ENCODE results near the gene TPD52L1.

Gene TPD52L1

GRCh38 chr6:125154761-125155135 is 1.2 kb downstream of the TPD52L1 start:
- H3K36me3 ChIP-seq (ENCODE audit: control insufficient read depth, low read length) = no peaks in the 10 kb centered on the region
- no peak for TF ChIP-seq EZH2phosphoT487 (IDR thresholded peaks at IDR 0.05; ENCODE audit: borderline replicate concordance, low read length)
- TF ChIP-seq, protein P1, sequence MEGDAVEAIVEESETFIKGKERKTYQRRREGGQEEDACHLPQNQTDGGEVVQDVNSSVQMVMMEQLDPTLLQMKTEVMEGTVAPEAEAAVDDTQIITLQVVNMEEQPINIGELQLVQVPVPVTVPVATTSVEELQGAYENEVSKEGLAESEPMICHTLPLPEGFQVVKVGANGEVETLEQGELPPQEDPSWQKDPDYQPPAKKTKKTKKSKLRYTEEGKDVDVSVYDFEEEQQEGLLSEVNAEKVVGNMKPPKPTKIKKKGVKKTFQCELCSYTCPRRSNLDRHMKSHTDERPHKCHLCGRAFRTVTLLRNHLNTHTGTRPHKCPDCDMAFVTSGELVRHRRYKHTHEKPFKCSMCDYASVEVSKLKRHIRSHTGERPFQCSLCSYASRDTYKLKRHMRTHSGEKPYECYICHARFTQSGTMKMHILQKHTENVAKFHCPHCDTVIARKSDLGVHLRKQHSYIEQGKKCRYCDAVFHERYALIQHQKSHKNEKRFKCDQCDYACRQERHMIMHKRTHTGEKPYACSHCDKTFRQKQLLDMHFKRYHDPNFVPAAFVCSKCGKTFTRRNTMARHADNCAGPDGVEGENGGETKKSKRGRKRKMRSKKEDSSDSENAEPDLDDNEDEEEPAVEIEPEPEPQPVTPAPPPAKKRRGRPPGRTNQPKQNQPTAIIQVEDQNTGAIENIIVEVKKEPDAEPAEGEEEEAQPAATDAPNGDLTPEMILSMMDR (IDR thresholded peaks at IDR 0.05; ENCODE audit: low read depth, low read length, poor library complexity, severe bottlenecking) = peak; percentile 13
- no peaks in the 10 kb centered on the region for H3F3A ChIP-seq (ENCODE audit: control insufficient read depth, insufficient read depth)
- H3K27ac ChIP-seq (ENCODE audit: low read depth, low read length) = no peak overlapping the region
- H3K9me3 ChIP-seq (ENCODE audit: control insufficient read depth, insufficient read depth, low read length) = no peaks in the 10 kb centered on the region
- H3K4me3 ChIP-seq (ENCODE audit: low read length) = no peak overlapping the region
- no peaks in the 10 kb centered on the region for H3K27me3 ChIP-seq (ENCODE audit: control insufficient read depth, low read length)
- no peaks in the 10 kb centered on the region for H4K20me1 ChIP-seq (ENCODE audit: control insufficient read depth, insufficient read depth, low read depth, low read length)
- no peak overlapping the region for H3K4me2 ChIP-seq (ENCODE audit: low read length)
- H3K79me2 ChIP-seq (ENCODE audit: control insufficient read depth, low read length) = no peaks in the 10 kb centered on the region
- no peaks in the 10 kb centered on the region for H3K4me1 ChIP-seq (ENCODE audit: control insufficient read depth, low read length)
- no peaks in the 10 kb centered on the region for H3K9me2 ChIP-seq (replicated peaks; ENCODE audit: control insufficient read depth, low read length)

DNA sequence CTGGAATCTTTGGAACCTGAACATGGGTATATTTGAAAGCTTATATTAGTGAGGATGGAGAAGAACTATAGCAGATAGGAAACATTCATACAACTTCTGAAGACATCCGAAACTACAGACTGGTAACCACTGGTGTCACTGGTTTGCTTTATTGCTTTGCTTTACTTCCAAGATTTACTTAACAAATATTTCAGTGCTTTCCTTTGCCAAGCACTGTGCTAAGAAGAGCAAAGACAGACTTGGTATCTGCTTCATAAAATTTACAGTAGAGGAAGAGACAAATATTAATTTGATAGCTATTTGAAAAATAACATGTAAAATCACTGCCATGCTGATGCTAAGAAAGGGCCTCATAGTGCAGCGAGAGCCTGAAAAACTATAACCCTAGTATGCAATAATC is 1.8 kb downstream of the TPD52L1 start:
- H3K36me3 ChIP-seq (ENCODE audit: control insufficient read depth, low read length) = no peaks in the 10 kb centered on the region
- no peaks in the 10 kb centered on the region for H3K9me2 ChIP-seq (replicated peaks; ENCODE audit: control insufficient read depth, low read length)
- H3K4me3 ChIP-seq (ENCODE audit: low read length) = no peak overlapping the region
- TF ChIP-seq EZH2phosphoT487 (IDR thresholded peaks at IDR 0.05; ENCODE audit: borderline replicate concordance, low read length) = no peak
- TF ChIP-seq, protein P1 (IDR thresholded peaks at IDR 0.05; ENCODE audit: low read depth, low read length, poor library complexity, severe bottlenecking) = no peak
- no peaks in the 10 kb centered on the region for H3F3A ChIP-seq (ENCODE audit: control insufficient read depth, insufficient read depth)
- no peaks in the 10 kb centered on the region for H3K4me1 ChIP-seq (ENCODE audit: control insufficient read depth, low read length)
- no peaks in the 10 kb centered on the region for H4K20me1 ChIP-seq (ENCODE audit: control insufficient read depth, insufficient read depth, low read depth, low read length)
- H3K4me2 ChIP-seq (ENCODE audit: low read length) = no peak overlapping the region
- H3K27ac ChIP-seq (ENCODE audit: low read depth, low read length) = no peak overlapping the region
- no peaks in the 10 kb centered on the region for H3K27me3 ChIP-seq (ENCODE audit: control insufficient read depth, low read length)
- no peaks in the 10 kb centered on the region for H3K79me2 ChIP-seq (ENCODE audit: control insufficient read depth, low read length)
- no peaks in the 10 kb centered on the region for H3K9me3 ChIP-seq (ENCODE audit: control insufficient read depth, insufficient read depth, low read length)

- TF ChIP-seq, protein P1 (IDR thresholded peaks at IDR 0.05; ENCODE audit: low read depth, low read length, poor library complexity, severe bottlenecking) = no peak
- TF ChIP-seq EZH2phosphoT487 (IDR thresholded peaks at IDR 0.05; ENCODE audit: borderline replicate concordance, low read length) = no peak
- no peaks in the 10 kb centered on the region for H3K79me2 ChIP-seq (ENCODE audit: control insufficient read depth, low read length)
- no peak overlapping the region for H3K27ac ChIP-seq (ENCODE audit: low read depth, low read length)
- H3K9me2 ChIP-seq (replicated peaks; ENCODE audit: control insufficient read depth, low read length) = no peaks in the 10 kb centered on the region
- H3K36me3 ChIP-seq (ENCODE audit: control insufficient read depth, low read length) = no peaks in the 10 kb centered on the region
- H3K4me3 ChIP-seq (ENCODE audit: low read length) = no peak overlapping the region
- H3F3A ChIP-seq (ENCODE audit: control insufficient read depth, insufficient read depth) = no peaks in the 10 kb centered on the region
- no peaks in the 10 kb centered on the region for H3K27me3 ChIP-seq (ENCODE audit: control insufficient read depth, low read length)
- H3K4me2 ChIP-seq (ENCODE audit: low read length) = no peak overlapping the region
- H3K4me1 ChIP-seq (ENCODE audit: control insufficient read depth, low read length) = no peaks in the 10 kb centered on the region
- no peaks in the 10 kb centered on the region for H4K20me1 ChIP-seq (ENCODE audit: control insufficient read depth, insufficient read depth, low read depth, low read length)
- no peaks in the 10 kb centered on the region for H3K9me3 ChIP-seq (ENCODE audit: control insufficient read depth, insufficient read depth, low read length)
These were observed 2.9 kb downstream of the TPD52L1 start for GRCh38 chr6:125156496-125156895.

- Histone ChIP-seq H3F3A (ENCODE audit: control insufficient read depth, insufficient read depth) (no peaks in the 10 kb centered on the region), H3K36me3 (ENCODE audit: control insufficient read depth, low read length) (no peaks in the 10 kb centered on the region), H3K4me1 (ENCODE audit: control insufficient read depth, low read length) (no peaks in the 10 kb centered on the region), H4K20me1 (ENCODE audit: control insufficient read depth, insufficient read depth, low read depth, low read length) (no peaks in the 10 kb centered on the region), H3K79me2 (ENCODE audit: control insufficient read depth, low read length) (no peaks in the 10 kb centered on the region), H3K4me2 (ENCODE audit: low read length) (no peak overlapping the region), H3K27ac (ENCODE audit: low read depth, low read length) (no peak overlapping the region), H3K27me3 (ENCODE audit: control insufficient read depth, low read length) (no peaks in the 10 kb centered on the region), H3K4me3 (ENCODE audit: low read length) (no peak overlapping the region), H3K9me3 (ENCODE audit: control insufficient read depth, insufficient read depth, low read length) (no peaks in the 10 kb centered on the region), H3K9me2 (replicated peaks; ENCODE audit: control insufficient read depth, low read length) (no peaks in the 10 kb centered on the region)
- TF ChIP-seq EZH2phosphoT487 (IDR thresholded peaks at IDR 0.05; ENCODE audit: borderline replicate concordance, low read length) = no peak
- TF ChIP-seq, protein P1 (IDR thresholded peaks at IDR 0.05; ENCODE audit: low read depth, low read length, poor library complexity, severe bottlenecking) = no peak
These were observed 3.7 kb downstream of the TPD52L1 start for GRCh38 chr6:125157280-125157679.
